GM21528 (cell line): Measurements from ENCODE around the gene ISLR.
A peak's percentile ranks its signal among the peaks of the same experiment; 100 is the strongest.
"Not testable (repeated sequence)": the region's sequence is repeated elsewhere in the genome, so short reads cannot be mapped to it uniquely, and the experiment has no call there.

Experiments used
- ATAC-seq: cut with Tn5 transposase; IDR thresholded peaks from one replicate; pipeline ENCODE4 v1.9.1; 2021; ENCODE audit warnings: mild to moderate bottlenecking, moderate library complexity; ENCODE audit not compliant: unreplicated experiment, low FRiP score

ISLR gene

DNA sequence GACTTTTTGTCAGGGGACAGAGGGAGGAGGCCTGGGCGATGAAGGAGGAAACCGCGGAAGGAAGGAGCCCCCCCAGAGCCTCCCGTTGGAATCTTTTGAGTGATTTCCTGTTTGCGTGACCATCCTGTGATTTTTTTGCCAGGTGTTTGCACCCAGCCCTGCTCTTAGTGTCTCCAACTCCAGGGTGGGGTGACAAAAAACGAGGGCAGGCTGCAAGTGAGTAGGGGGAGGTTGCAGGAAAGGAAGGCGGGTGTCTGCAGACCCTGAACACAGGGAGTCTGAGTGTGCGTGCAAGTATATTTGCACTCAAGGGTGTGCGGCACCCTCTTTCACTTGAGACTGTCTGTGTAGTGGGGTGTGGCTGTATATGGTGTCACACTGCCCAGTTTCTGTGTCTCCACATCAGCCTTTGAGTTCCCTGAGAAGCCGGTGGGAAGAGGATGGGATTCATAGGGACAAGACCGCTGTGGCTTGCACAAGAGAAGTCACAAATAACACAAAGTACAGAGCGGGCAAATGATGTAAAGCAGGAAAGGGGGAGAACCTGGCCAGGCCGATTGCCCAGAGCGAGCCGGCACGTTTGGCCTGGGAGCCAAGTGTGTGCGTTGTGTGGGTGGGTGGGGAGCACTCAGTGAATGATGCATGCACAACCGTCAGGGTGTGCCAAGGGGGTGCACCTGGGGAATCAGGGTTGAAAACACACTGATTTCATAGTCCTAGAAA lies 36.5 kb upstream of the ISLR start:
- no peak for ATAC-seq

- no peak for ATAC-seq
Observed at GRCh38 chr15:74137537-74137894, 36.0 kb upstream of the ISLR start.

DNA sequence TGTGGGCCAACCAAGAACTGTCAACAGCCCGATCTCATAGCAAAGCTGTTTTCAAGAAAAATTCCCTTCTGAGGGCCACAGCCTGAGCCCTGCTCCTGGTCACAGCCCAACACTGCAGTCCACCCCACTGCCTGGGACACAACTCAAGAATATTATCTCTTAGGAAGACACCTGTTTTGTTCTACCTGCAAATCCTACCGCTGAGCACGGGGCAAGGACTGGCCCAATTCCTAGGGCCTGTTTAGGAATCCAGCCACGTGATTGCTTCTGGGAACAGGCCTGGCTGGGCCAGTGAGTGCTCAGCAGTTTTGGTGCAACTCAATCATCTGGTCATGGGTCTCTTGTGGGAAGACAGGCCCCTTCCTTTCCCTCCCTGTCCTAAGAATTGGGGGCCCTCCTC lies 34.9 kb upstream of the ISLR start:
- ATAC-seq: no peak

- no peak for ATAC-seq
Observed at GRCh38 chr15:74141591-74141990, 31.9 kb upstream of the ISLR start.

DNA sequence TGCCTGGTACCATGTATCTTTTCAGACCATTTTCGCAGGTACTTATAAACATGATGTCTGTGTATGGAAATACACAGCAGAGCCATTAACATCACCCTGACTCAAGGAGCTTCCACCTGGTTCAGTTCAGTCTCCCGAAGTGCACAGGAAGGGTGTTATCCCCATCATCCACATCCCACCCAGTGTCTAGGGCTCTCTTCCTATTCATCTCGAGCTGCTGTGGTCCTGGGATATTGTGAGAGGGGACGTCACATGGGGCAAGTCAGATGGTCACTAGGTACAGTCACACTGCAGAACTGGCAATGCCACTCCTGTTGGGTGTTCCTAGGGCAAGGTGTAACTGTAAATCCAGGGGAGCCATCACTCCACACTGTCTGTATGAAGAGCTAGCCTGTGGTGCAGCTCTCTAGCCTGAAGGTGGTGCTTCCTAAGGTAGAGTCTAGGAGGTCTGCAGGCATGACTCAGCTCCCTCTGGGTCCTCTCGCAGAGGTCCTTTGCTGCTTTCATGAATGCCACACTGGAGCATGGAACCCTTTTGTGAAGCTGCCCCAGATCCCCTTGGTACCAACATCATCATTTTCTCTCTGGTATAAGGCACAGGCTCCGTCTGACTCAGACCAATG lies 29.2 kb upstream of the ISLR start:
- ATAC-seq: no peak

GRCh38 chr15:74146277-74146800 lies 27.2 kb upstream of the ISLR start:
- ATAC-seq: no peak

DNA sequence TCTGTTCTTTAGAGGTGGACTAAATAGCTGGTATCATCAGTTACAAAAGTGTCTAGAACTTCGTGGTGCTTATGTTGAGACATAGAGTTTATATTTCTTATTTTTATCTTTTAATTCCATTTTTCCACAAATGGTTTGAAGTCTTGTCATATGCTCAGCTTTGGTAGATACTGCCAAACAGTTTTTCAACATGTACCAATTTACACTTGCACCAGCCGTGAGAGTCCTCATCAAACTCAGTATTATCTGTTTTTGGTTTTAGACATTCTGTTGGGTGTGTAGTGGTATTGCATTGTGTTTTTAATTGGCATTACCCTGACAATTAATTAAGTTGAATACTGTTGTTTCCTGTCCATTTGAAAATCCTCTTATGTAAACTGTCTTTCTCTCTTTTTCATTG lies 26.5 kb upstream of the ISLR start:
- ATAC-seq: no peak

- no peak for ATAC-seq
Observed at GRCh38 chr15:74155766-74156417, 17.6 kb upstream of the ISLR start.

GRCh38 chr15:74156678-74157411 lies 16.7 kb upstream of the ISLR start:
- no peak for ATAC-seq

DNA sequence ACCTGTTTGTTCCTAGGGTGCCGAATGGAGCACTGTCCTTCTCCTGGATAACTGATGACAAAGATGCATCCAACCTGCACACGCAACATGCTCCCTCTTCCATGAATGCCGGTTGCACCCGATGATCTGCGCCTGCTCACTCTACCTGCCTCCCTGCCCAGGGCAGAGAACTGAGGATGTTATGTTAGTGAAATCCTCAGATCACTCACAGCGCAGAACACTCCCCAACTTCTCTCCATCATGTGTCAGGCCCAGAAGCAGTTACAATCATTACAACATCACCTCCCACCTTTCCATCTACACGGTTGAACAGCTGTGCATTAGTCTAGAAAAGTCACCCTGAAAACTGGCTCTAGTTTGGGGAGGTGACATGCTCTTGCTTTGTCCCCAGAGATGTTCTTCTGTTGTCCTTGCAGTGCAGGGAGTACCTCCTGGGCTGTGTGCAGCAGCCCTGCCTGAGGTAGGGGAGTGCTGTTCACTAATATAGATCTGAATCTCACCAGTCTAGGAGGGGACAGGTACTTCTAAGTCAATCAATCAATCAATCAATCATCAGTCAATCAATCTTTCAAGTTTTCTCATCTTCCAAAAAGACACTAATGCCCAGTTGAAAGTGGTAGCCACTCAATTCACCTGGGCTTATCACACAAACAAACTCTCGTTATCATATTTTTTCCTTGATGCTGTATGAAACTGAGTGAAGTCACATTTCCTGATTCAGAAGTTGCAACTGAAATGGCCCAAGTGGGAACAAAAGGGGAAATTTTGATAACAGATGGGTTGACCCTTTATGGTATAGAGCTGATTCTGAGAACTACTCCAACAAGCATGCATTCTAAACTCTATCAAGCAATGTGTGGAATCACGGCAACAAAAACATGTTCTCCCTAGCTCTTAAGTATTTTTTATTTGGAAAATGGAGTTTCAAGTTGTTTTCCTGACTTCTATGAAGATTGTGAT lies 15.4 kb upstream of the ISLR start:
- no peak for ATAC-seq

DNA sequence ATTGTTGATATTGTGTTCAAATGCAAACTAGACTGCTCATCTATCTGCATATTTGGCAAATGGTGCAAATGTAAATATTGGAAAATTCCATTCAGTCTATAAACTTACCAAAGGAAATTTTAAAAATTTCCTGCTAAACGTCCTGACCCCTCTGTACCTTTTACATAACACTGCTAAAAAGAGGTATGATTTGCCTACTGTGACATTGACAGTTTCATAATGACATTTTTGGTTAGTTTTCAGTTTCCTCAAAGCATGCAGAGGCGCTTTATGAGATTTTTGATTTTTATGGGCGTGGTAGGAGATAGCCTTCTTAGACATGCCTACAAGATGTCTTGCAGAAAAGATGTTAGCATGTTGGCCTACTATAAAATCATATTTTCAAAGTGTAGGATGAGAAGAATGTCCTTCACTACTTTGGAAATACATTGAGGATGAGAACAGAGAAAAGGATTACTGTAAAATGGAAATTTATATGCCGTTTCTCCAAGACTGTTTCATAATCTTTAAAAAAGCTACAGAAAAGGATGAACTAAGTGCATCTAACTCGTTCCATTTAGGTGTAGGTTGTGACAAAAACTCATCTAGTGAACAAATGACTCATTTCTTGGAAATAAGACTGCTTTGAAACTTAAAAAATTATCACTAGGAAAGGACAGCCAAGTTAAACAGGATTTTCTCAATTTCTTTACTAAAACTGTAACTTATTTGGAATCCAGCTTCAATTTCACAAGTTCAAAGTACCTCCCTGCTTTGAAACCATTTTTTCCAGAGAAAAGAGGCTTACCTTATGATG lies 14.5 kb upstream of the ISLR start:
- peak; percentile 73 for ATAC-seq

DNA sequence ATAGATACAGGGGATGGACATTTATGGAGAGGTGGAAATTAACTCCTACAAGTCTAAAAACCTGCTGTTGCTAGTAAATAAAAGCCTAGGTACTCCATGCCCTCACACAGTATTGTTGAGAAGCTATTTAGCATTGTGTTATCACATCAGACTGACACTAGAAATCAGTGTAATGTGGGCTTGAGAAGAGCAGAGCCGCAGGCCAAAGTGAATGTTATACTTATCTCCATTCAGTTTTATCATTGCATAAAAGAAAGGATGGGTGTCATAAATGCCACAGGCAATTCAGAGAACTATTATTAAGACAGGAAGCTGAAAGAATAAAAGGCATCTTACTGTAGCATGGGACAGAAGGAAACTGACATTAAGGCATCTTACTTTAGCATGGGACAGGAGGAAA lies 13.7 kb upstream of the ISLR start:
- ATAC-seq: no peak

DNA sequence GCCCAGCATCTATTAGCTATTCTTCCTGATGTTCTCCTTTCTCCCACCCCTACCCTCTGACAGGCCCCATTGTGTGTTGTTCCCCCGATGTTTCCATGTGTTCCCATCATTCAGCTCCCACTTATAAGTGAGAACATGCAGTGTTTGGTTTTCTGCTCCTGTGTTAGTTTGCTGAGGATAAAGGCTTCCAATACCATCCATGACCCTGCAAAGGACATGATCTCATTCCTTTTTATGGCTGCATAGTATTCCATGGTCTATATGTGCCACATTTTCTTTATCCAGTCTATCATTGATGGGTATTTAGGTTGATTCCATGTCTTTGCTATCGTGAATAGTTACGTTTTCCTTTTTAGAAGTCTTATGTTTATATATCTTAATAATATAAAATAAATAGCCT lies 13.1 kb upstream of the ISLR start:
- ATAC-seq: not testable (repeated sequence)

DNA sequence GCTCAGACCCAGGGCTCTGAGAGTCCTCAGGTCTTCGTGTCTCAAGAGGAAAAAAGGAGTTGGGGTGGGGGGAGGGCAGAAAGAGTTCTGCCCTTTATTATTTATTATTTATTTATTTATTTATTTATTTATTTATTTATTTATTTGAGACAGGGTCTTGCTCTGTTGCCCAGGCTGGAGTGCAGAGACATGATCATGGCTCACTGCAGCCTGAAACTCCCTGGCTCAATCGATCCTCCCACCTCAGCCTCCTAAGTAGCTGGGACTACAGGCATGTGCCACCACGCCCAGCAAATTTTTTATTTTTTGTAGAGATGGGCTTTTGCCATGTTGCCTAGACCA lies 11.3 kb upstream of the ISLR start:
- not testable (repeated sequence) for ATAC-seq

DNA sequence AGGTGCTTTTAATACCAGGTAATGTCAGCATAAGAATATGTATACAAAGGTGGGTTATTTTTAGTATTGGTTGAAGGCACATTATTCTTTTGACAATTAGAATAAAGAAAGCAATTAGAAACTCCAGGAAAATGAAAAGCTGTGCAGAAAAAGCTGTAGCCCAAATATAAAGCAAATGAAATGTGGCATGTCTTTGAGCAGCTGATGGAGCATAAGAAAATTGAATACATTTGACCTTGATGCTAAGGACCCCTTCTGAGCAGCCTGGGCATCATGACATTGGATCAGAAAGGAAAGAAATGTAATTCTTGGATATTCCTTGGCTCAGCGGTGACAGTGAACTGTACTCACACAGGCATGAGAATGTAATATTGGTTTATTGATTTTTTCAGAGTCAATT lies 8.0 kb upstream of the ISLR start:
- no peak for ATAC-seq

- ATAC-seq: no peak
Observed at GRCh38 chr15:74167891-74168331, 5.6 kb upstream of the ISLR start.

DNA sequence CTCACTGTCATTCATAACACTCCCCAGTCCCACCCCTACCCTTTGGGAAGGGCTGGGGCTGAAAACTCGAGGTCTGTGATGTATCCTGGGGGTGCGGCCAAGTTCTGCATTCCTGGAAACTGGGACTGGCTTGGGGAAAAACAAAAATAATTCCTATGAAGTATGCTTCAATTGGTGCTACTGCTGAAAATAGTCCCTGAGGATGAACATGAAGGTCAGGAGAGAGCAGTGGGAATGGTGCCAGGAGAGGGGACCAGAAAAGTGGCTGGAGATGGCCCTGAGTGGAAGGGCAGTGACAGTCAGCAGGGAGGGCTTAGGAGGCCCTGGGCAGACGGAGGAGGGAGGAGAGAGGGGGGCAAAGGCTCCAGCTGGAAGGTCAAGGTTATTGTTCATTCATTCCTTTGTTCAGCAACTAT lies 4.8 kb upstream of the ISLR start:
- no peak for ATAC-seq

GRCh38 chr15:74170071-74170844 lies 3.3 kb upstream of the ISLR start:
- ATAC-seq: no peak
